ENCODE measurements around the gene ITPKC. TPM values are rescaled to one million over a fixed set of nuclear protein-coding genes. Genes with fewer than 3 reads are reported as not detected.

ITPKC gene
- polyA plus RNA-seq, 1 of the 3 experiments (the other 2 are of a cell fraction), result 6.3 TPM

DNA sequence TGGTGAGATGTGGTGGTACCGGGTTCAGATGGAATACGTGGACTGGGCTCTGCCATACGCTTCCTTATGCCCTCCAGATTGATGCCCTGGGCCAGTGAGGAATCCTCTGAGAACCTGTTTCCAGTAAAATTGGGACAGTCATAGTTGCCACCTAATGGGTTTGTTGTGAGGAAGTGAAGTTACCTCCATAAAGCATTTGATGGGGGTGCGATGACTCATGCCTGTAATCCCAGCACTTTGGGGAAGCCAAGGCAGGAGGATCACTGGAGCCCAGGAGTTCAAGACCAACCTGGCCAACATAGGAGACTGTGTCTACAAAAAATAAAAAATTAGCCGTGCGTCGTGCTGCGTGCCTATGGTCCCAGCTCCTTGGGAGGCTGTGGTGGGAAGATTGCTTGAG, 38.9 kb downstream of the ITPKC start:
- Histone ChIP-seq H3K4me2 (0 out of 2 replicates have a peak overlapping the region, but pooled peaks have one; percentile 10), H3K9me3 (no peaks in the 10 kb centered on the region), H3F3A (replicated peaks; ENCODE audit: insufficient read depth) (peaks cover 7% of the 10 kb centered on the region), H3K4me3 (ENCODE audit: low read depth in 2 of 2, low read length in 1 of 2) (no peak overlapping the region), H4K20me1 (ENCODE audit: insufficient read depth) (peaks cover 42% of the 10 kb centered on the region), H2AFZ (ENCODE audit: low read depth) (no peak overlapping the region), H3K9ac (no peak overlapping the region), H3K4me1 (ENCODE audit: control insufficient read depth in 1 of 2, insufficient read depth in 2 of 2, low read depth in 1 of 2, low read length in 1 of 2) (peaks cover 7 to 11% of the 10 kb centered on the region in 2 experiments; a peak in 2 of 4 replicates), H3K79me2 (ENCODE audit: insufficient read depth) (peaks cover 84% of the 10 kb centered on the region), H3K36me3 (replicated peaks in 1 of 2; ENCODE audit: control insufficient read depth in 1 of 2, insufficient read depth in 2 of 2, low read length in 1 of 2) (peaks cover 22 to 43% of the 10 kb centered on the region in 2 experiments), H3K27ac (ENCODE audit: low read depth in 2 of 2, low read length in 1 of 2) (no peak overlapping the region), H3K27me3 (ENCODE audit: insufficient read depth) (no peaks in the 10 kb centered on the region), H3K9me2 (no peaks in the 10 kb centered on the region)
- no peak for DNase-seq
- TF ChIP-seq TAF1 (IDR thresholded peaks at IDR 0.05; ENCODE audit: borderline replicate concordance, low read depth, low read length) (no peak), EP300 (IDR thresholded peaks at IDR 0.05; ENCODE audit: borderline replicate concordance in 1 of 2, low read depth in 1 of 2, low read length in 1 of 2) (no peak), RXRA (IDR thresholded peaks at IDR 0.05; ENCODE audit: borderline replicate concordance, low read depth) (no peak), NRF1 (IDR thresholded peaks at IDR 0.05; ENCODE audit: low read depth, low read length) (no peak), MEF2A (IDR thresholded peaks at IDR 0.05; ENCODE audit: borderline replicate concordance, low read depth) (no peak), FOXJ3 (CRISPR knock-in tag; IDR thresholded peaks at IDR 0.05) (no peak), TCF12 (IDR thresholded peaks at IDR 0.05) (no peak), JUND (IDR thresholded peaks at IDR 0.05) (no peak), ELF1 (IDR thresholded peaks at IDR 0.05) (no peak), GABPA (IDR thresholded peaks at IDR 0.05; ENCODE audit: low read depth) (no peak)
- TF ChIP-seq, protein P1, sequence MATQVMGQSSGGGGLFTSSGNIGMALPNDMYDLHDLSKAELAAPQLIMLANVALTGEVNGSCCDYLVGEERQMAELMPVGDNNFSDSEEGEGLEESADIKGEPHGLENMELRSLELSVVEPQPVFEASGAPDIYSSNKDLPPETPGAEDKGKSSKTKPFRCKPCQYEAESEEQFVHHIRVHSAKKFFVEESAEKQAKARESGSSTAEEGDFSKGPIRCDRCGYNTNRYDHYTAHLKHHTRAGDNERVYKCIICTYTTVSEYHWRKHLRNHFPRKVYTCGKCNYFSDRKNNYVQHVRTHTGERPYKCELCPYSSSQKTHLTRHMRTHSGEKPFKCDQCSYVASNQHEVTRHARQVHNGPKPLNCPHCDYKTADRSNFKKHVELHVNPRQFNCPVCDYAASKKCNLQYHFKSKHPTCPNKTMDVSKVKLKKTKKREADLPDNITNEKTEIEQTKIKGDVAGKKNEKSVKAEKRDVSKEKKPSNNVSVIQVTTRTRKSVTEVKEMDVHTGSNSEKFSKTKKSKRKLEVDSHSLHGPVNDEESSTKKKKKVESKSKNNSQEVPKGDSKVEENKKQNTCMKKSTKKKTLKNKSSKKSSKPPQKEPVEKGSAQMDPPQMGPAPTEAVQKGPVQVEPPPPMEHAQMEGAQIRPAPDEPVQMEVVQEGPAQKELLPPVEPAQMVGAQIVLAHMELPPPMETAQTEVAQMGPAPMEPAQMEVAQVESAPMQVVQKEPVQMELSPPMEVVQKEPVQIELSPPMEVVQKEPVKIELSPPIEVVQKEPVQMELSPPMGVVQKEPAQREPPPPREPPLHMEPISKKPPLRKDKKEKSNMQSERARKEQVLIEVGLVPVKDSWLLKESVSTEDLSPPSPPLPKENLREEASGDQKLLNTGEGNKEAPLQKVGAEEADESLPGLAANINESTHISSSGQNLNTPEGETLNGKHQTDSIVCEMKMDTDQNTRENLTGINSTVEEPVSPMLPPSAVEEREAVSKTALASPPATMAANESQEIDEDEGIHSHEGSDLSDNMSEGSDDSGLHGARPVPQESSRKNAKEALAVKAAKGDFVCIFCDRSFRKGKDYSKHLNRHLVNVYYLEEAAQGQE (IDR thresholded peaks at IDR 0.05; ENCODE audit: low read depth, low read length), result no peak
- POLR2A ChIA-PET, result interaction anchor here (0.7 kb wide), 1 partner anchor 71 kb away, joined by 6 read pairs; no protein-coding TSS in a partner anchor
- CTCF ChIA-PET, result no interaction called here
- 93% methylated on average over 8 of the region's 8 CpGs for WGBS (ENCODE audit: low lambda C conversion rate)

GRCh38 chr19:40756502-40757110, 39.7 kb downstream of the ITPKC start:
- peaks cover 7% of the 10 kb centered on the region for H3F3A ChIP-seq (replicated peaks; ENCODE audit: insufficient read depth)
- H2AFZ ChIP-seq (ENCODE audit: low read depth), result no peak overlapping the region
- peaks cover 83% of the 10 kb centered on the region for H3K79me2 ChIP-seq (ENCODE audit: insufficient read depth)
- TF ChIP-seq MXI1 (IDR thresholded peaks at IDR 0.05; ENCODE audit: low read depth, low read length), result no peak
- no peak overlapping the region for H3K27ac ChIP-seq (ENCODE audit: low read depth in 2 of 2, low read length in 1 of 2)
- 93% methylated on average over 11 of the region's 11 CpGs for WGBS (ENCODE audit: low lambda C conversion rate)
- H3K9ac ChIP-seq, result no peak overlapping the region
- peaks cover 26 to 43% of the 10 kb centered on the region in 2 experiments for H3K36me3 ChIP-seq (replicated peaks in 1 of 2; ENCODE audit: control insufficient read depth in 1 of 2, insufficient read depth in 2 of 2, low read length in 1 of 2)
- H3K9me3 ChIP-seq, result no peaks in the 10 kb centered on the region
- no peak overlapping the region for H3K4me2 ChIP-seq
- no peaks in the 10 kb centered on the region for H3K9me2 ChIP-seq
- ChIA-PET POLR2A (interaction anchor here (0.7 to 2.4 kb wide), 2 partner anchors 21 to 72 kb away, joined by 6 to 7 read pairs; partner anchors contain the start of gene RAB4B), CTCF (no interaction called here)
- no peak for DNase-seq
- no peak overlapping the region for H3K4me3 ChIP-seq (ENCODE audit: low read depth in 2 of 2, low read length in 1 of 2)
- H3K27me3 ChIP-seq (ENCODE audit: insufficient read depth), result no peaks in the 10 kb centered on the region
- H4K20me1 ChIP-seq (ENCODE audit: insufficient read depth), result peaks cover 42% of the 10 kb centered on the region
- peaks cover 7 to 11% of the 10 kb centered on the region in 2 experiments; a peak in 2 of 4 replicates for H3K4me1 ChIP-seq (ENCODE audit: control insufficient read depth in 1 of 2, insufficient read depth in 2 of 2, low read depth in 1 of 2, low read length in 1 of 2)

Data from SK-N-SH (cell line).